SK-N-SH treated with all-trans-retinoic acid at 6 μM for 48 hours (cell line): ENCODE measurements around the gene GAST.

Experiments used
- ATAC-seq: fragments of 200-7000 bp; cut with Tn5 transposase; 3 replicates; pipeline ENCODE4 v1.9.1; 2020; ENCODE audit warnings: mild to moderate bottlenecking, moderate library complexity
- ARNTL ChIP-seq: fragments of 450-650 bp; formaldehyde crosslinking; IDR thresholded peaks from 2 replicates; pipeline ENCODE4 v1.5.0; 2020; ENCODE audit warnings: low read depth, mild to moderate bottlenecking, moderate library complexity, borderline replicate concordance
- CSDC2 ChIP-seq: fragments of 250-450 bp; sonication (Bioruptor Pico); IDR thresholded peaks from 2 replicates; pipeline ENCODE4 v1.5.0; 2020; ENCODE audit warnings: mild to moderate bottlenecking, moderate library complexity
- ESRRG ChIP-seq: fragments of 250-450 bp; sonication (Bioruptor Pico); IDR thresholded peaks from 2 replicates; pipeline ENCODE4 v1.6.1; 2021; ENCODE audit warnings: mild to moderate bottlenecking
- ISL1 ChIP-seq: fragments of 250-450 bp; sonication (Bioruptor Pico); IDR thresholded peaks from 2 replicates; pipeline ENCODE4 v2.1.2; 2022; ENCODE audit warnings: mild to moderate bottlenecking, moderate library complexity
- PPARA ChIP-seq: fragments of 250-450 bp; sonication (Bioruptor Pico); IDR thresholded peaks from 2 replicates; pipeline ENCODE4 v1.5.0; 2020; ENCODE audit warnings: mild to moderate bottlenecking, borderline replicate concordance
- RARB ChIP-seq: fragments of 250-450 bp; sonication (Bioruptor Pico); IDR thresholded peaks from 2 replicates; pipeline ENCODE4 v1.8.0; 2021; ENCODE audit warnings: mild to moderate bottlenecking, moderate library complexity
- SNAI2 ChIP-seq: fragments of 250-450 bp; sonication (Bioruptor Pico); IDR thresholded peaks from 2 replicates; pipeline ENCODE4 v1.5.0; 2020; ENCODE audit warnings: mild to moderate bottlenecking, moderate library complexity
- TCF4 ChIP-seq: fragments of 250-450 bp; sonication (Bioruptor Pico); IDR thresholded peaks from 2 replicates; pipeline ENCODE4 v1.8.0; 2021; ENCODE audit warnings: mild to moderate bottlenecking, moderate library complexity, borderline replicate concordance
- TOX ChIP-seq: fragments of 250-450 bp; sonication (Bioruptor Pico); IDR thresholded peaks from 2 replicates; pipeline ENCODE4 v1.8.0; 2021; ENCODE audit warnings: mild to moderate bottlenecking, moderate library complexity, borderline replicate concordance
- ZFP3 ChIP-seq: fragments of 250-450 bp; sonication (Bioruptor Pico); IDR thresholded peaks from 2 replicates; pipeline ENCODE4 v1.5.0; 2020; ENCODE audit warnings: mild to moderate bottlenecking, moderate library complexity
- ZFP30 ChIP-seq: fragments of 450-650 bp; formaldehyde crosslinking; IDR thresholded peaks from 2 replicates; pipeline ENCODE4 v1.5.0; 2022; ENCODE audit warnings: mild to moderate bottlenecking, moderate library complexity
- ZNF565 ChIP-seq: fragments of 450-650 bp; formaldehyde crosslinking; conservative IDR thresholded peaks from 2 replicates; pipeline ENCODE4 v1.5.0; 2020; ENCODE audit warnings: low read depth, mild to moderate bottlenecking, moderate library complexity
- ZNF70 ChIP-seq: fragments of 450-650 bp; formaldehyde crosslinking; IDR thresholded peaks from 2 replicates; pipeline ENCODE4 v1.5.0; 2020; ENCODE audit warnings: mild to moderate bottlenecking, moderate library complexity
- ZNF8 ChIP-seq: fragments of 450-650 bp; formaldehyde crosslinking; IDR thresholded peaks from 2 replicates; pipeline ENCODE4 v1.5.0; 2020; ENCODE audit warnings: mild to moderate bottlenecking, moderate library complexity
- TF ChIP-seq, protein P1 (sequence below): fragments of 250-450 bp; sonication (Bioruptor Pico); IDR thresholded peaks from 2 replicates; pipeline ENCODE4 v1.8.0; 2021; ENCODE audit warnings: low read depth, mild to moderate bottlenecking, moderate library complexity, borderline replicate concordance
- TF ChIP-seq, protein P2 (sequence below): fragments of 250-450 bp; sonication (Bioruptor Pico); IDR thresholded peaks from 2 replicates; pipeline ENCODE4 v1.5.1; 2020; ENCODE audit warnings: low read depth, mild to moderate bottlenecking, moderate library complexity
- TF ChIP-seq, protein P3 (sequence below): fragments of 250-450 bp; sonication (Bioruptor Pico); IDR thresholded peaks from 2 replicates; pipeline ENCODE4 v1.5.0; 2020; ENCODE audit warnings: mild to moderate bottlenecking, moderate library complexity

GAST gene

DNA sequence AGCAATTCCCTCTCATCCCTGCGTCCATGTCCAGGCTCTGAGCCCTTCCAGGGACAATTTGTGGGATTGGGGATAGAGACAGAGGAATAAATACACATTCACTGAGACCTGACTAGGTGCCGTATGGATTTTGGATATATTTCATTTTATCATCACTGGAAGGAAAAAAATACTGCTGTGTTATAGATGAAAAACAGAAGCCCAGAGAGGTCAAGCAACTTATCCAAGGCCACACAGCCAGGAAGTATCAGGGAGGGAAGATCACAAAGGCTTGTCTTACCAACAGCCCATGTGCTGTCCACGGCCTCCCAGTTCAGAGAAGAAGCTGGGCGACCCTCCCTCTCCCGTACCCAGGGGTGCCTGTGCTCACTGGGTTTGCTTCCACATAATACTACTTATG lies 28.4 kb downstream of the GAST start (continued):
- TF ChIP-seq, protein P1, sequence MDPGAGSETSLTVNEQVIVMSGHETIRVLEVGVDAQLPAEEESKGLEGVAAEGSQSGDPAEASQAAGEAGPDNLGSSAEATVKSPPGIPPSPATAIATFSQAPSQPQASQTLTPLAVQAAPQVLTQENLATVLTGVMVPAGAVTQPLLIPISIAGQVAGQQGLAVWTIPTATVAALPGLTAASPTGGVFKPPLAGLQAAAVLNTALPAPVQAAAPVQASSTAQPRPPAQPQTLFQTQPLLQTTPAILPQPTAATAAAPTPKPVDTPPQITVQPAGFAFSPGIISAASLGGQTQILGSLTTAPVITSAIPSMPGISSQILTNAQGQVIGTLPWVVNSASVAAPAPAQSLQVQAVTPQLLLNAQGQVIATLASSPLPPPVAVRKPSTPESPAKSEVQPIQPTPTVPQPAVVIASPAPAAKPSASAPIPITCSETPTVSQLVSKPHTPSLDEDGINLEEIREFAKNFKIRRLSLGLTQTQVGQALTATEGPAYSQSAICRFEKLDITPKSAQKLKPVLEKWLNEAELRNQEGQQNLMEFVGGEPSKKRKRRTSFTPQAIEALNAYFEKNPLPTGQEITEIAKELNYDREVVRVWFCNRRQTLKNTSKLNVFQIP (CRISPR knock-in tag) = no peak
- no peak for TF ChIP-seq ZNF565

DNA sequence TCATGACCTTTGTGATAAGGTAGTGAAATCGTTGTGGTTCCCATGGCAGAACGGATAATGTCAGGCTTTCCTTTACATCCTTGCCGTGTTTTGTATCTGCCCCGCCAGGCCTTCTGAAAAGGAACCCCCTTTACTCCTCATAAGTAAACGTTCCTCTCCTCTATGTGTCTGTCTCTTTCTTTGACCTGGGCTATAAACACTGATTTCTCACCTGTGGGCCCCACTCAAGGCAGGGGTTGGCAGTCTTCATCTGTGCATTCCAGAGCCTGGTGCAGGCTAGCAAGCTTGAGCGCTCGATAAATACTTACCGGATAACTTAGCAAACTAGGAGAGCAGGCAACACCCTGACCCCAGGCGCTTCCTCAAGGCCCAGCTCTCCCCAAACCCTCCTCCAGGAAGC lies 29.6 kb downstream of the GAST start:
- no peak for ATAC-seq
- TF ChIP-seq ZFP3 (CRISPR knock-in tag) (no peak), ISL1 (CRISPR knock-in tag) (no peak), SNAI2 (no peak), ZNF8 (no peak), ZNF565 (no peak), ESRRG (CRISPR knock-in tag) (no peak)
- TF ChIP-seq, protein P1 (CRISPR knock-in tag) = no peak

DNA sequence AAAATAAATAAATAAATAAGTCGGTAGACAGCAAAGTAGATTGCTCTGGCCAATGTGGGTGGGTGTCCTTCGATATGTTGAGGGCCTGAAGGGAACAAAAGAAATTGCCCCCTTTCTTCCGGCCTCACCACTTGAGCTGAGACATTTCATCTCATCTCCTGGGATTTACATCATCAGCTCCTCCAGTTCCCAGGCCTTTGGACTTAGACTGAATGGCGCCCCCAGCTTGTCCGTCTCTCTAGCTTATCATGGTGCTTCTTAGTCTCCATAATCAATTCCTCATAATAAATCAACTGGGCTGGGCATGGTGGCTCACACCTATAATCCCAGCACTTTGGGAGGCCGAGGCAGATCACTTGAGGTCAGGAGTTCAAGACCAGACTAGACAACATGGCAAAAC lies 36.1 kb downstream of the GAST start:
- TF ChIP-seq ZFP30 (CRISPR knock-in tag) (no peak), TCF4 (no peak), ZNF70 (CRISPR knock-in tag) (no peak), ISL1 (CRISPR knock-in tag) (no peak), PPARA (CRISPR knock-in tag) (no peak), ARNTL (no peak)
- TF ChIP-seq, protein P2, sequence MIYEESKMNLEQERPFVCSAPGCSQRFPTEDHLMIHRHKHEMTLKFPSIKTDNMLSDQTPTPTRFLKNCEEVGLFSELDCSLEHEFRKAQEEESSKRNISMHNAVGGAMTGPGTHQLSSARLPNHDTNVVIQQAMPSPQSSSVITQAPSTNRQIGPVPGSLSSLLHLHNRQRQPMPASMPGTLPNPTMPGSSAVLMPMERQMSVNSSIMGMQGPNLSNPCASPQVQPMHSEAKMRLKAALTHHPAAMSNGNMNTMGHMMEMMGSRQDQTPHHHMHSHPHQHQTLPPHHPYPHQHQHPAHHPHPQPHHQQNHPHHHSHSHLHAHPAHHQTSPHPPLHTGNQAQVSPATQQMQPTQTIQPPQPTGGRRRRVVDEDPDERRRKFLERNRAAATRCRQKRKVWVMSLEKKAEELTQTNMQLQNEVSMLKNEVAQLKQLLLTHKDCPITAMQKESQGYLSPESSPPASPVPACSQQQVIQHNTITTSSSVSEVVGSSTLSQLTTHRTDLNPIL = no peak
- TF ChIP-seq, all 23 proteins: peak for 0
- ATAC-seq = no peak

DNA sequence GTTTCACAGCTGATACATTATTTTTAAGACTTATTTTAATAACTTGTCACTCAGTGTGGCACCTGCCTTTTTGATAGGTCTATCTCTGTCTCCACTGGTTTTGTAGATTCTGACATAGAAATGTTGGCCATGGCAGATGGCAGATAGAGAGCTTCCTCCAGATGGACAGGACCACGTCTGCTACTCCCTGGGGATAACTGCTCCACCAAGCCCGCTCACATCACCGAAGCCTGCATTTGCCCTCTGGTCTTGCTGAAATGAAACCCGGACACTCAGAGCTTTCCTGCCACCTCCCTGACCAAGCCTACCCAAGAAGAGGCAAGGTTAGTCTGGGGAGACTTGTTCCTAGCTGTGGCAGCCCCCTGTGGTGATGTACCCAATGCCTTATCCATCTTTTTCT lies 38.7 kb downstream of the GAST start:
- TF ChIP-seq, protein P2 = no peak
- TF ChIP-seq RARB (CRISPR knock-in tag) (no peak), SNAI2 (no peak)
- ATAC-seq = no peak

DNA sequence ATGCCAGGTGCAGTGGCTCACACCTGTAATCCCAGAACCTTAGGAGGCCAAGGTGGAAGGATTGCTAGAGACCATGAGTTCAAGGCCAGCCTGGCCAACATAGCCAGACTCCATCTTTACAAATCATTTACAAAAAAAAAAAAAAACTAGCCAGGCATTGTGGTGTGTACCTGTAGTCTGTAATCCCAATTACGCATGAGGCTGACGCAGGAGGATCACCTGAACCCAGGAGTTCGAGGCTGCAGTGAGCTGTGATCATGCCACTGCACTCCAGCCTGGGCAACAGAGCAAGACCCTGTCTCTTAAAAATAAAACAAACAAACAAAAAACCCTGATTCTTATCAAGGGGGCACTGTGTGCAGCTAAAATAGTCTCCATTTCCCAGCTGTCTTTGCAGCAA lies 39.2 kb downstream of the GAST start:
- no peak for ATAC-seq
- TF ChIP-seq, protein P3, sequence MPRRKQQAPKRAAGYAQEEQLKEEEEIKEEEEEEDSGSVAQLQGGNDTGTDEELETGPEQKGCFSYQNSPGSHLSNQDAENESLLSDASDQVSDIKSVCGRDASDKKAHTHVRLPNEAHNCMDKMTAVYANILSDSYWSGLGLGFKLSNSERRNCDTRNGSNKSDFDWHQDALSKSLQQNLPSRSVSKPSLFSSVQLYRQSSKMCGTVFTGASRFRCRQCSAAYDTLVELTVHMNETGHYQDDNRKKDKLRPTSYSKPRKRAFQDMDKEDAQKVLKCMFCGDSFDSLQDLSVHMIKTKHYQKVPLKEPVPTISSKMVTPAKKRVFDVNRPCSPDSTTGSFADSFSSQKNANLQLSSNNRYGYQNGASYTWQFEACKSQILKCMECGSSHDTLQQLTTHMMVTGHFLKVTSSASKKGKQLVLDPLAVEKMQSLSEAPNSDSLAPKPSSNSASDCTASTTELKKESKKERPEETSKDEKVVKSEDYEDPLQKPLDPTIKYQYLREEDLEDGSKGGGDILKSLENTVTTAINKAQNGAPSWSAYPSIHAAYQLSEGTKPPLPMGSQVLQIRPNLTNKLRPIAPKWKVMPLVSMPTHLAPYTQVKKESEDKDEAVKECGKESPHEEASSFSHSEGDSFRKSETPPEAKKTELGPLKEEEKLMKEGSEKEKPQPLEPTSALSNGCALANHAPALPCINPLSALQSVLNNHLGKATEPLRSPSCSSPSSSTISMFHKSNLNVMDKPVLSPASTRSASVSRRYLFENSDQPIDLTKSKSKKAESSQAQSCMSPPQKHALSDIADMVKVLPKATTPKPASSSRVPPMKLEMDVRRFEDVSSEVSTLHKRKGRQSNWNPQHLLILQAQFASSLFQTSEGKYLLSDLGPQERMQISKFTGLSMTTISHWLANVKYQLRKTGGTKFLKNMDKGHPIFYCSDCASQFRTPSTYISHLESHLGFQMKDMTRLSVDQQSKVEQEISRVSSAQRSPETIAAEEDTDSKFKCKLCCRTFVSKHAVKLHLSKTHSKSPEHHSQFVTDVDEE = no peak
- TF ChIP-seq ZNF70 (CRISPR knock-in tag) (no peak), ZFP3 (CRISPR knock-in tag) (no peak), SNAI2 (no peak), ARNTL (no peak), CSDC2 (CRISPR knock-in tag) (no peak), ZNF565 (no peak), TOX (CRISPR knock-in tag) (no peak)
- TF ChIP-seq, protein P1 (CRISPR knock-in tag) = no peak
- TF ChIP-seq, all 23 proteins: peak for 0
